ENCODE results near the gene SLC25A46. TPM values are rescaled to one million over a fixed set of nuclear protein-coding genes. Genes with fewer than 3 reads are reported as not detected.
"Not testable (repeated sequence)": the region's sequence is repeated elsewhere in the genome, so short reads cannot be mapped to it uniquely, and the experiment has no call there.

The SLC25A46 gene
- 10 to 100 TPM; 46.9 to 54.2 (median 49.2) TPM for total RNA-seq (2021; fragmentation: NEBNext Ultra II Directional; extraction: Animal tissue kit (Norgen Biotek cat#: 25700))
- long read RNA-seq, transcript SLC25A46-201 (8 exons, 2,385 nt) = major isoform, 40 of 52 reads
- long read RNA-seq, partial matches to known transcripts = 2 of 52 reads
- long read RNA-seq, other reads (novel, unspliced or antisense) = 10 of 52 reads

DNA sequence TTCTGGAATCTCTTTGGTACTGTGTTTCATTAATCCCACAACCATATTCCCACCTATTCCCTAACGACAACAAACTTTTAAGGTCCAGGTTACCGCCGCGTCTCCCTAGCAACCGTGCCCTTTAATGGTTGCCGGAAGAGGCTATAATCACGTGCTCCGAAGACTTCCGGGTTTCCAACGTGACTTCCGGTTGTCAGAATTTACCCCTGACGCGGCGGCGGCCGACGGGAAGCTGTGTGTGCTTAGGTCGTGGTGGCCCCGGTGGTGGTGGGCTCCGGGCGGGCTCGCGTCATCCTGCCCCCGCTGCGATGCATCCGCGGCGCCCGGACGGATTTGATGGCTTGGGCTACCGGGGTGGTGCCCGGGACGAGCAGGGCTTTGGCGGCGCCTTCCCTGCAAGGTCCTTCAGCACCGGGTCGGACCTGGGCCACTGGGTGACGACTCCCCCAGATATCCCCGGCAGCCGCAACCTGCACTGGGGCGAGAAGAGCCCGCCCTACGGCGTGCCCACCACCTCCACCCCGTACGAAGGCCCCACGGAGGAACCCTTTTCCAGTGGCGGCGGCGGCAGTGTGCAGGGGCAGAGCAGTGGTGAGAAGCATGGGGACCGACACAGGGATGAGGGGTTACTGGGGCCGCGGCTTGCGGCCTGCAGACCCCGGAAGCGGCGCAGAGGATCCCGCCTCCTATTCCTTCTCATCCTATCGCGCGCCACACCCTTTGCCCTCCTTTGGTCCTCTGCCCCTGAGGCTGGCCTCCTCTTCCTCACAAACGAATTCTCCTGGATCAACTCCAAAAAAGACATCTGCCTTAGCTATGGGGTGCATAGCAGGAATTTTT lies at the start of gene SLC25A46:
TSS of gene SLC25A46 (plus strand) at position 196 of the 840 bp plus-strand sequence. CDS start at position 309, 113 bp downstream.
- peaks cover 28% of the 10 kb centered on the region for H3K4me1 Mint-ChIP-seq (ENCODE audit: low read depth)
- no peaks in the 10 kb centered on the region for H3K9me3 Mint-ChIP-seq
- H3K27ac Mint-ChIP-seq = peak within 1 kb of the TSS; percentile 92
- DNase-seq = peak; percentile 80
- no peaks in the 10 kb centered on the region; the same call in 1 of the 2 replicates for H3K27me3 Mint-ChIP-seq (ENCODE audit: insufficient read depth)
- TF ChIP-seq, protein P1, sequence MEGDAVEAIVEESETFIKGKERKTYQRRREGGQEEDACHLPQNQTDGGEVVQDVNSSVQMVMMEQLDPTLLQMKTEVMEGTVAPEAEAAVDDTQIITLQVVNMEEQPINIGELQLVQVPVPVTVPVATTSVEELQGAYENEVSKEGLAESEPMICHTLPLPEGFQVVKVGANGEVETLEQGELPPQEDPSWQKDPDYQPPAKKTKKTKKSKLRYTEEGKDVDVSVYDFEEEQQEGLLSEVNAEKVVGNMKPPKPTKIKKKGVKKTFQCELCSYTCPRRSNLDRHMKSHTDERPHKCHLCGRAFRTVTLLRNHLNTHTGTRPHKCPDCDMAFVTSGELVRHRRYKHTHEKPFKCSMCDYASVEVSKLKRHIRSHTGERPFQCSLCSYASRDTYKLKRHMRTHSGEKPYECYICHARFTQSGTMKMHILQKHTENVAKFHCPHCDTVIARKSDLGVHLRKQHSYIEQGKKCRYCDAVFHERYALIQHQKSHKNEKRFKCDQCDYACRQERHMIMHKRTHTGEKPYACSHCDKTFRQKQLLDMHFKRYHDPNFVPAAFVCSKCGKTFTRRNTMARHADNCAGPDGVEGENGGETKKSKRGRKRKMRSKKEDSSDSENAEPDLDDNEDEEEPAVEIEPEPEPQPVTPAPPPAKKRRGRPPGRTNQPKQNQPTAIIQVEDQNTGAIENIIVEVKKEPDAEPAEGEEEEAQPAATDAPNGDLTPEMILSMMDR (IDR thresholded peaks at IDR 0.05) = no peak
- peak within 1 kb of the TSS; percentile 95 for H3K4me3 Mint-ChIP-seq
- no peaks in the 10 kb centered on the region for H3K36me3 Mint-ChIP-seq (ENCODE audit: low read depth)

DNA sequence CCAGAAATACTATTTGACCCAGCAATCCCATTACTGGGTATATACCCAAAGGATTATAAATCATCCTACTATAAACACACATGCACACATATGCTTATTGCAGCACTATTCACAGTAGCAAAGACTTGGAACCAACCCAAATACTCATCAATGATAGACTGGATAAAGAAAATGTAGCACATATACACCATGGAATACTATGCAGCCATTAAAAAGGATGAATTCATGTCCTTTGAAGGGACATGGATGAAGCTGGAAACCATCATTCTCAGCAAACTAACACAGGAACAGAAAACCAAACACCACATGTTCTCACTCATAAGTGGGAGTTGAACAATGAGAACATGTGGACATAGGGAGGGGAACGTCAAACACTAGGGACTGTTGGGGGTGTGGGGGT lies 48.2 kb upstream of the SLC25A46 start:
- H3K27ac Mint-ChIP-seq; DNase-seq; H3K36me3 Mint-ChIP-seq (ENCODE audit: low read depth); H3K4me1 Mint-ChIP-seq (ENCODE audit: low read depth); H3K27me3 Mint-ChIP-seq (ENCODE audit: insufficient read depth); H3K4me3 Mint-ChIP-seq: not testable (repeated sequence)
- peaks cover 44% of the 10 kb centered on the region for H3K9me3 Mint-ChIP-seq

DNA sequence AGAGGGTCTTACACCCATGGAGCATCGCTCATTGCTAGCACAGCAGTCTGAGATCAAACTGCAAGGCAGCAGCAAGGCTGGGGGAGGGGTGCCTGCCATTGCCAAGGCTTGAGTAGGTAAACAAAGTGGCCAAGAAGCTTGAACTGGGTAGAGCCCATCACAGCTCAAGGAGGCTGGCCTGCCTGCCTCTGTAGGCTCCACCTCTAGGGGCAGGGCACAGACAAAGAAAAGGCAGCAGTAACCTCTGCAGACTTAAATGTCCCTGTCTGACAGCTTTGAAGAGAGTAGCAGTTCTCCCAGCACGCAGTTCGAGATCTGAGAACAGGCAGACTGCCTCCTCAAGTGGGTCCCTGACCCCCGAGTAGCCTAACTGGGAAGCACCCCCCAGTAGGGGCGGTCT lies 46.1 kb upstream of the SLC25A46 start:
- H3K4me1 Mint-ChIP-seq (ENCODE audit: low read depth); H3K4me3 Mint-ChIP-seq; H3K27ac Mint-ChIP-seq; H3K27me3 Mint-ChIP-seq (ENCODE audit: insufficient read depth); DNase-seq; H3K36me3 Mint-ChIP-seq (ENCODE audit: low read depth): not testable (repeated sequence)
- peaks cover 42% of the 10 kb centered on the region for H3K9me3 Mint-ChIP-seq

DNA sequence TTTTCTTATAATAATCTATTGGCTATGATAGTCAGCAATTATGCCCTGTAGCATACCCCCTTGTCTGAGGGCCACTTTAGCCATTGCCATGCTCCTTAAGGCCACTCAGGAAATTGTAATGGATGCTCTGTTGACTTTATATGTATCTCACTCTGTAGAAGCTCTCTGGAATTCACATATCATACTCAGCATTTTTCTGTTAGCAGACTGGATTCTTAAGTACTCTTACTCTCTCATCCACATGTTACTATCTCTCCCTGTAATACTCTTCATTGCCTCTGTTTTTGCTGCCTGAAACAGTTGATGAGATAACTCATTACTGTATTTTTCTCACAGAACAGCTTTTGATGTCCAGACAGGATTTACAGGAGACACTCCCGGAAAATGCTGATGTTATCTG lies 36.5 kb upstream of the SLC25A46 start:
- Mint-ChIP-seq H3K27me3 (ENCODE audit: insufficient read depth) (no peaks in the 10 kb centered on the region), H3K9me3 (peaks cover 4% of the 10 kb centered on the region), H3K4me1 (ENCODE audit: low read depth) (no peaks in the 10 kb centered on the region), H3K27ac (no peak overlapping the region), H3K36me3 (ENCODE audit: low read depth) (no peaks in the 10 kb centered on the region), H3K4me3 (no peak overlapping the region)
- TF ChIP-seq, protein P1 (IDR thresholded peaks at IDR 0.05) = no peak
- DNase-seq = no peak

DNA sequence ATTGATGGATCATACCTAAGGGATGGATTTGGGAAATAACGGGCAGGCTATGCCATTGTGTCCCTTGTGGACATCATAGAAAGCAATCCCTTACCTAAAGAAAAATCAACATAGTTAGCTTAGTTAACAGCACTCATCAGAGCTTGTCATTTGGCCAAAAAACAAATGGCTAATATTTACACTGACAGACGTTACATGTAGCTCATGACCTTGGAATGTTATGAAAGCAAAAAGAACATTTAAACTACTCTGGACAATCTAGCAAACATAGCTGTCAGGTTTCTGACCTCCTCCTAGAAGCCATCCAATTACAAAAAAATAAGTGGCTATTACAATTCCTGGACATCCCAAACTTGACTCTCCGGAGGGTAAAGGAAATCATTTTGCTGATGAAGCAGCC lies 36.1 kb upstream of the SLC25A46 start:
- Mint-ChIP-seq H3K27ac (no peak overlapping the region), H3K36me3 (ENCODE audit: low read depth) (no peaks in the 10 kb centered on the region), H3K27me3 (ENCODE audit: insufficient read depth) (no peaks in the 10 kb centered on the region), H3K4me1 (ENCODE audit: low read depth) (no peaks in the 10 kb centered on the region), H3K4me3 (no peak overlapping the region), H3K9me3 (peaks cover 4% of the 10 kb centered on the region)
- DNase-seq = no peak
- TF ChIP-seq, protein P1 (IDR thresholded peaks at IDR 0.05) = no peak

DNA sequence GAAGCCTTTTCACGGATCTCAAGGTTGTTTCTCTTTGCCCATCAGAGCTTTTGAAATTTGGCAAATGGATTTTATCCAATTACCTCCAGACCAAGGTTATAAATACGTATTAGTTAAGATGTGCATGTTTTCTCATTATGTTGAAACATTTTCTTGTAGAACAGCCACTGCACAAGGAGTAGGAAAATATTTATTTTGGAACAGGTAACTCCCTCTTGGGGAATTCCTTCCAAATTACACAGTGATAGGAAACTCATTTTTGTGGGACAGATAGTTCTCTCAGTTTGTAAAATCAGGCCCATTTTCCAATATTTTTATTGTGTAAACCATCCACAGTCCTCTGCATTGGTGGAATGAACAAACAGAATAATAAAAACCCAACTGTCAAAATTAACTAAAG lies 35.3 kb upstream of the SLC25A46 start:
- H3K4me3 Mint-ChIP-seq = no peak overlapping the region
- H3K9me3 Mint-ChIP-seq = peaks cover 4% of the 10 kb centered on the region
- no peak for DNase-seq
- H3K36me3 Mint-ChIP-seq (ENCODE audit: low read depth) = no peaks in the 10 kb centered on the region
- no peaks in the 10 kb centered on the region for H3K4me1 Mint-ChIP-seq (ENCODE audit: low read depth)
- H3K27ac Mint-ChIP-seq = no peak overlapping the region
- TF ChIP-seq, protein P1 (IDR thresholded peaks at IDR 0.05) = no peak
- H3K27me3 Mint-ChIP-seq (ENCODE audit: insufficient read depth) = no peaks in the 10 kb centered on the region
